ENCODE measurements around the gene ST6GALNAC5. TPM values are rescaled to one million over a fixed set of nuclear protein-coding genes. Genes with fewer than 3 reads are reported as not detected.
"Not testable (repeated sequence)": the region's sequence is repeated elsewhere in the genome, so short reads cannot be mapped to it uniquely, and the experiment has no call there.

Gene ST6GALNAC5
- total RNA-seq = 10 to 100 TPM; 18.9 to 54.9 (median 28.0) TPM

DNA sequence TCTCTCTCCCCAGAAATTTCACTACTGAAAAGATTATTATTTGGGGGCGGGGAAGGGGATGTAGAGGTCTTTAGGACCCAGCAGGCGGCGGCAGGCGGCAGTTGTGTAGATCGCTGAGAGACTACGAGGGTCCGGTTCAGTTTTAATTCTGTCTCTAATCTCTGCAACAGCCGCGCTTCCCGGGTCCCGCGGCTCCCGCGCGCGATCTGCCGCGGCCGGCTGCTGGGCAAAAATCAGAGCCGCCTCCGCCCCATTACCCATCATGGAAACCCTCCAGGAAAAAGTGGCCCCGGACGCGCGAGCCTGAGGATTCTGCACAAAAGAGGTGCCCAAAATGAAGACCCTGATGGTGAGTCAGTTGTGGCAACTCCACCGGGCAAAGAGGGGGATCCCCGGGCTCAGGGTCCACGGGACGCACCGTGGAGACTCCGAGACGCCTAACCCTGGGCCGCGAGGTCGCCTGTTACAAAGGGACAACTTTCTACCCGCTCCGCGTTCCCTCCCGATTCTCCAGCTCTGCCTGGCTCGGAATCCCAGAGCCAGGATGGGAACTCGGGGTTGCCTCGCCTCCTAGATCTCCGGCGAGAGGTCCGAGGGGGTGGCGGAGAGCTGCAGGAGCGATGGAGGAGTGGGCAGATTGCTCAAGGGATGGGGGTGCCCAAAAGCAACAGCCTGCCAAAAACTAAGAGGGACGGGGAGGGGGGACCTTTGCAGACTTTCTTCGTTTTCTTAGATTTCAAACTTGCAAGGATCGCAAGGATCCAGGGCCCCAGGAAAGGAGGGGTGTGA, at the start of gene ST6GALNAC5:
Gene ST6GALNAC5, plus strand, starts transcription at position 139 of the 789 bp plus-strand sequence.
- no peaks in the 10 kb centered on the region for H3K36me3 ChIP-seq
- H3K27me3 ChIP-seq = peaks cover 0 to 18% (median 8%) of the 10 kb centered on the region in 4 donors
- peak in 1 of 2 donors; percentile 71 for DNase-seq
- no peaks in the 10 kb centered on the region for H3K9me3 ChIP-seq
- peak; percentile 49 to 59 for ATAC-seq (ENCODE audit: low FRiP score in 2 of 2)
- 2 to 3% methylated on average over 21 to 50 of the region's 50 CpGs for WGBS, 2 donors
- H3K4me3 ChIP-seq = peak within 1 kb of the TSS; percentile 41 to 51 (median 48)
- H3K4me1 ChIP-seq = peaks cover 15 to 24% (median 18%) of the 10 kb centered on the region in 4 donors
- TF ChIP-seq POLR2AphosphoS5 (IDR thresholded peaks at IDR 0.05) (no peak), EP300 (IDR thresholded peaks at IDR 0.05) (no peak), POLR2A (IDR thresholded peaks at IDR 0.05) (no peak)
- TF ChIP-seq, protein P1, sequence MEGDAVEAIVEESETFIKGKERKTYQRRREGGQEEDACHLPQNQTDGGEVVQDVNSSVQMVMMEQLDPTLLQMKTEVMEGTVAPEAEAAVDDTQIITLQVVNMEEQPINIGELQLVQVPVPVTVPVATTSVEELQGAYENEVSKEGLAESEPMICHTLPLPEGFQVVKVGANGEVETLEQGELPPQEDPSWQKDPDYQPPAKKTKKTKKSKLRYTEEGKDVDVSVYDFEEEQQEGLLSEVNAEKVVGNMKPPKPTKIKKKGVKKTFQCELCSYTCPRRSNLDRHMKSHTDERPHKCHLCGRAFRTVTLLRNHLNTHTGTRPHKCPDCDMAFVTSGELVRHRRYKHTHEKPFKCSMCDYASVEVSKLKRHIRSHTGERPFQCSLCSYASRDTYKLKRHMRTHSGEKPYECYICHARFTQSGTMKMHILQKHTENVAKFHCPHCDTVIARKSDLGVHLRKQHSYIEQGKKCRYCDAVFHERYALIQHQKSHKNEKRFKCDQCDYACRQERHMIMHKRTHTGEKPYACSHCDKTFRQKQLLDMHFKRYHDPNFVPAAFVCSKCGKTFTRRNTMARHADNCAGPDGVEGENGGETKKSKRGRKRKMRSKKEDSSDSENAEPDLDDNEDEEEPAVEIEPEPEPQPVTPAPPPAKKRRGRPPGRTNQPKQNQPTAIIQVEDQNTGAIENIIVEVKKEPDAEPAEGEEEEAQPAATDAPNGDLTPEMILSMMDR (IDR thresholded peaks at IDR 0.05) = no peak
- H3K27ac ChIP-seq = peak within 1 kb of the TSS in 3 of 4 donors; percentile 63 to 72 (median 64)

DNA sequence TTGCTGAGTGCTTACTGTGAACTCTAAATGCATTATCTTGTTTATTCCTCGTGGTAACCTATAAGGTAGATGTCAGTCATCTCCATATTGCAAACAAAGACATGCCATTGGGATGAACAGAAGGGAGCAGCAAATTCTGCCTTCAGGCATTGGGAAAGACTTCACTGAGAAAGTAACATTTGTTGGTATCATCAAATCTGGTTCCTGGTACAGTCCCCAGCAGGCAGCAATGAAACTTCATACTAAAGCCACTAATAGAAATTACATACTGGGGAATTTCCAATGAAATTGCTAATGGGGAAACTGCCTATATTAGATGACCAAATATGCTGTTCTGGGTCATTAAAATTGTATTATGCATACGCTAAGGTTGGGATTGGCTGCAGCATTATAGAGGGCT, 47.3 kb upstream of the ST6GALNAC5 start:
- Histone ChIP-seq H3K36me3 (no peaks in the 10 kb centered on the region), H3K9me3 (no peaks in the 10 kb centered on the region), H3K4me1 (no peaks in the 10 kb centered on the region), H3K27ac (no peak overlapping the region), H3K27me3 (no peaks in the 10 kb centered on the region), H3K4me3 (no peak overlapping the region)
- DNase-seq (no peak), ATAC-seq (ENCODE audit: low FRiP score in 2 of 2) (no peak)
- 72 to 75% methylated on average over 2 of the region's 2 CpGs for WGBS, 2 donors
- TF ChIP-seq EP300 (IDR thresholded peaks at IDR 0.05) = no peak
- TF ChIP-seq, protein P1 (IDR thresholded peaks at IDR 0.05) = no peak

DNA sequence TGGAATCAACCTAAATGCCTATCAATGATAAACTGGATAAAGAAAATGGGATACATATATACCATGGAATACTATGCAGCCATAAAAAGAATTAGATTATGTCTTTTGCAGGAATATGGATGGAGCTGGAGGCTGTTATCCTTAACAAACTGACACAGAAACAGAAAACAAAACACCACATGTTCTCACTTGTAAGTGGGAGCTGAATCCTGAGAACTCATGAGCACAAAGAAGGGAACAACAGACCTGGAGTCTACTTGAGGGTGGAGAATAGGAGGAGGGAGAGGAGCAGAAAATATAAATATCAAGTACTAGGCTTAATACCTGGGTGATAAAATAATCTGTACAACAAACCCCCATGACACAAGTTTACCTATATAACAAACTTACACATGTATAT, 44.3 kb upstream of the ST6GALNAC5 start:
- not testable (repeated sequence) for H3K4me1 ChIP-seq; DNase-seq; H3K27ac ChIP-seq; ATAC-seq (ENCODE audit: low FRiP score in 2 of 2); H3K36me3 ChIP-seq; H3K9me3 ChIP-seq; H3K4me3 ChIP-seq; H3K27me3 ChIP-seq

DNA sequence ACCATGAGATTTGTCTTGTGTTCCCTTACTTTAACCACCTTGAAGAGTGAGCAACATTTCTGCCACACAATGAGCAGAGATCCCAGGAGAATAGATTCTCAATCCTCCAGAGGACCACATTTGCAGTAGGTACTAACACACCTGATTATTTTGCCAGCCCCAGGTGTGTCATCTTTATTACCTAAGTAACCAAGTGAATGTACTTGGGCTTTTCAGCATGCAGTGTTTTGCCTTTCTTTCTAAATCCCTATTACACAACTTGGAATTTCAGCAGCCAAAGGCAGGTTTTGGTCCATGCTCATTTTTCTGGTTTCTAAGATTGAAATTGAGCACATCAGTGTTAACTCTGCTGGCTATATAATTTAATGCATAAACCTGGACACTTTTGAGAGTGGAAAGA, 43.2 kb upstream of the ST6GALNAC5 start:
- ATAC-seq (ENCODE audit: low FRiP score in 2 of 2) = no peak
- TF ChIP-seq POLR2AphosphoS5 (IDR thresholded peaks at IDR 0.05) (no peak), EP300 (IDR thresholded peaks at IDR 0.05) (no peak), POLR2A (IDR thresholded peaks at IDR 0.05) (no peak)
- TF ChIP-seq, protein P1 (IDR thresholded peaks at IDR 0.05) = no peak
- no peak overlapping the region for H3K27ac ChIP-seq

DNA sequence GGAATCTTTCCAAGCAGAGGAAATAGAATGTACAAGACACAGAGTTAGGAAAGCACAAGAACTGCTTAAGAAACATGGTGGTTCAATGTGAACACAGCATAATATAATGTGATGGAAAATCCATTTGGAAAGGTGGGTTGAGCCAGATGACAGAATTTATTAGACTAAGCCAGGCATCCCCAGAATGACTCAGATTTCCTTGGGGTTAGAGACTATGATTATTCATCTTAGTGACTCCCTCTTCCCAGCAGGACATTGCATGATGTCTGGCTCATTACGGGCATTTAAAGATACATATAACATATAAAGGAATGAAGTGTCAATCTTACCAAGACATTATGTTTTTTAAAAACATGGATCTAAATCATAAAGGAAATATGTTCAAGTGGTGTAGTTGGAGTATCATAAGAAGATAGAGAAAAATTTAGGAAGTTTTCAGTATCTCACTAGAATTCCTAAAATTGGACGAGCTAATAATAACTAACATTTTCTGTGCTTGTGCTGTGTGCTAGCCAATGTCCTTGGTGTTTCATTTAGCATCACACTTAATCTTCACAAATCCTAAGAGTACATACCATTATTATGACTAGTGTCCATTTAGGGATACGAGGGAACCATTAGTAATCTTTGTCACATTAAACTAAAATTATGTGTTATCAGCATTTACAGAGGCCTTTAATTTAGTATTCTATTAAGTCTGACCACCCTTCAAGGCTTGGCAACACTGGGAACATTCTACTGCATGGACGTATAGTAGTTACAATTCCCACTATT, 41.0 kb upstream of the ST6GALNAC5 start:
- Histone ChIP-seq H3K36me3 (no peaks in the 10 kb centered on the region), H3K27ac (no peak overlapping the region), H3K27me3 (no peaks in the 10 kb centered on the region), H3K4me1 (no peaks in the 10 kb centered on the region), H3K9me3 (no peaks in the 10 kb centered on the region), H3K4me3 (no peak overlapping the region)
- peak in 1 of 2 donors; percentile 75 for ATAC-seq (ENCODE audit: low FRiP score in 2 of 2)
- no peak for DNase-seq
- TF ChIP-seq, protein P1 (IDR thresholded peaks at IDR 0.05) = no peak
- peak in 1 of 2 donors; percentile 21 for TF ChIP-seq POLR2AphosphoS5 (IDR thresholded peaks at IDR 0.05)
- WGBS, 2 donors = 78 to 82% methylated on average over 4 of the region's 4 CpGs

More for the DNA sequence above, 43.2 kb upstream of the ST6GALNAC5 start:
- Histone ChIP-seq H3K4me1 (no peaks in the 10 kb centered on the region), H3K4me3 (no peak overlapping the region), H3K36me3 (no peaks in the 10 kb centered on the region), H3K9me3 (no peaks in the 10 kb centered on the region), H3K27me3 (no peaks in the 10 kb centered on the region)
- DNase-seq = no peak
